ENCODE measurements around the gene THBD. TPM values are rescaled to one million over a fixed set of nuclear protein-coding genes. Genes with fewer than 3 reads are reported as not detected.

The THBD gene
- total and polyA plus RNA-seq, 9 of the 15 experiments (the other 6 are each of a cell fraction or from before 2014, with no cell fraction given), result 0.07 to 0.49 (median 0.33) TPM

- TF ChIP-seq U2AF2 (optimal IDR thresholded peaks at IDR 0.05; ENCODE audit: low read depth, low read length) (no peak), FUS (optimal IDR thresholded peaks at IDR 0.05; ENCODE audit: low read depth, low read length) (no peak), GATAD2B (IDR thresholded peaks at IDR 0.05; ENCODE audit: borderline replicate concordance) (no peak), DMBX1 (CRISPR knock-in tag; IDR thresholded peaks at IDR 0.05; ENCODE audit: borderline replicate concordance) (peak; percentile 24; the same call in 1 of the 2 replicates), PTBP1 (IDR thresholded peaks at IDR 0.05; ENCODE audit: low read depth, low read length) (no peak), CREM (IDR thresholded peaks at IDR 0.05; ENCODE audit: low read depth) (peak; percentile 24; the same call in 1 of the 2 replicates), CHCHD3 (CRISPR knock-in tag; IDR thresholded peaks at IDR 0.05) (no peak), PCBP2 (IDR thresholded peaks at IDR 0.05; ENCODE audit: low read depth, low read length, poor library complexity, severe bottlenecking) (no peak), ARID3B (CRISPR knock-in tag; IDR thresholded peaks at IDR 0.05; ENCODE audit: borderline replicate concordance) (no peak), ARID1B (IDR thresholded peaks at IDR 0.05) (peak; percentile 20; the same call in 1 of the 2 replicates), MYC (IDR thresholded peaks at IDR 0.05; ENCODE audit: low read depth, low read length) (peak; percentile 90), MYC (CRISPR knock-in tag; IDR thresholded peaks at IDR 0.05; ENCODE audit: borderline replicate concordance, low read depth) (peak; percentile 82; the same call in 1 of the 2 replicates), ZNF133 (CRISPR knock-in tag; IDR thresholded peaks at IDR 0.05) (no peak), NFE2L1 (tag; IDR thresholded peaks at IDR 0.05; ENCODE audit: borderline replicate concordance, low read depth) (no peak), KHSRP (IDR thresholded peaks at IDR 0.05) (no peak), RFX5 (IDR thresholded peaks at IDR 0.05; ENCODE audit: low read depth, low read length) (no peak), PHB (CRISPR knock-in tag; IDR thresholded peaks at IDR 0.05) (no peak), TGIF2 (CRISPR knock-in tag; IDR thresholded peaks at IDR 0.05) (no peak), EZH2 (IDR thresholded peaks at IDR 0.05; ENCODE audit: borderline replicate concordance, low read depth, low read length) (no peak), BRCA1 (IDR thresholded peaks at IDR 0.05) (no peak), BRCA1 (CRISPR knock-in tag; IDR thresholded peaks at IDR 0.05) (no peak), ZNF174 (CRISPR knock-in tag; IDR thresholded peaks at IDR 0.05) (no peak)
- TF ChIP-seq, protein P1, sequence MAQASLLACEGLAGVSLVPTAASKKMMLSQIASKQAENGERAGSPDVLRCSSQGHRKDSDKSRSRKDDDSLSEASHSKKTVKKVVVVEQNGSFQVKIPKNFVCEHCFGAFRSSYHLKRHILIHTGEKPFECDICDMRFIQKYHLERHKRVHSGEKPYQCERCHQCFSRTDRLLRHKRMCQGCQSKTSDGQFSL (CRISPR knock-in tag; IDR thresholded peaks at IDR 0.05), result no peak
- TF ChIP-seq, protein P1 (tag; IDR thresholded peaks at IDR 0.05), result peak in 1 of 2 experiments; percentile 73; a peak in 1 of 4 replicates
Measured at GRCh38 chr20:23050847-23051627, 1.6 kb upstream of the THBD start (continued).
